GM19099 (cell line): ENCODE measurements around the gene CCDC194.

Experiments used
- POLR2A ChIP-seq: IDR thresholded peaks from 3 replicates; pipeline ENCODE4 v1.6.1; 2011; ENCODE audit warnings: low read depth; ENCODE audit not compliant: insufficient read length; ENCODE audit errors: extremely low read depth

Gene CCDC194

GRCh38 chr19:17358395-17358794, 35.6 kb downstream of the CCDC194 start:
- no peak for TF ChIP-seq POLR2A

DNA sequence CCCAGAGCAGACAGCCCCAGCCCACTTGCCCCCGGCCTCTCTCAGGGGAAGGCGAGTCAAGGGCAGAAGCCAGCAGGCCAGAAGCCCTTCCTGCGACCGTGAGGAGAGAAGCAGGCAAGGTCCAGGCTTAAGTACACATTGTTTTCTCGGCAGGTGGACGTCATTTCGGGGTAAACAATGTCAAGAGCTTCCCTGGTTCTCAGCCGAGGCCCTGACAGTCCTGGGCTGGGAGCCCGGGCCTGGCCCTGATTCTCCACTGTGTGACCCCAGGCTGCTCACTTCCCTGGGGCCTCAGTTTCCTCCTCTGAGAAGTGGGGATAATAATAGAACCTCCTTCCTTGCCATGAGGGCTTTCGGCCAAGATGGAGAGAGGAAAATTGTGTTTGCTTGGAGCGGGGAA, 36.3 kb downstream of the CCDC194 start:
- TF ChIP-seq POLR2A = no peak

DNA sequence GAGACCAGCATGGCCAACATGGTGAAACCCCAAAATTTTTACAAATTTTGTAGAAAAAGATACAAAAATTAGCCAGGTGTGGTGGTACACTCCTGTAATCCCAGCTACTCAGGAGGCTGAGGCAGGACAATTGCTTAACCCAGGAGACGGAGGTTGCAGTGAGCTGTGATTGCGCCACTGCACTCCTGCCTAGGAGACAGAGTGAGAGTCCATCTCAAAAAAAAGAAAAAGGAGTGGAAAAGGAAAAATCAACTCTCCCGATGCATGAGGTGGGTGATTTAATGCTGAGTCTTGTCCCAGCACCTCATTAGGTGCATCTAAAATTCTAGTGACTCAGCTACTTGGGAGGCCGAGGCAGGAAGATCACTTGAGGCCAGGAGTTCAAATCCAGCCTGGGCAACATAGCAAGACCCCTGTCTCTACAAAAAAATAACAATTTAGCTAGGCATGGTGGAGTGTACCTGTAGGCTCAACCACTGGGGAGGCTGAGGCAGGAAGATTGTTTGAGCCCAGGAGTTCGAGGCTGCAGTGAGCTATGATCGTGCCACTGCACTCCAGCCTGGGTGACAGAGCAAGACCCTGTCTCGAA, 36.8 kb downstream of the CCDC194 start:
- TF ChIP-seq POLR2A = no peak

GRCh38 chr19:17353386-17353785, 40.6 kb downstream of the CCDC194 start:
- no peak for TF ChIP-seq POLR2A

DNA sequence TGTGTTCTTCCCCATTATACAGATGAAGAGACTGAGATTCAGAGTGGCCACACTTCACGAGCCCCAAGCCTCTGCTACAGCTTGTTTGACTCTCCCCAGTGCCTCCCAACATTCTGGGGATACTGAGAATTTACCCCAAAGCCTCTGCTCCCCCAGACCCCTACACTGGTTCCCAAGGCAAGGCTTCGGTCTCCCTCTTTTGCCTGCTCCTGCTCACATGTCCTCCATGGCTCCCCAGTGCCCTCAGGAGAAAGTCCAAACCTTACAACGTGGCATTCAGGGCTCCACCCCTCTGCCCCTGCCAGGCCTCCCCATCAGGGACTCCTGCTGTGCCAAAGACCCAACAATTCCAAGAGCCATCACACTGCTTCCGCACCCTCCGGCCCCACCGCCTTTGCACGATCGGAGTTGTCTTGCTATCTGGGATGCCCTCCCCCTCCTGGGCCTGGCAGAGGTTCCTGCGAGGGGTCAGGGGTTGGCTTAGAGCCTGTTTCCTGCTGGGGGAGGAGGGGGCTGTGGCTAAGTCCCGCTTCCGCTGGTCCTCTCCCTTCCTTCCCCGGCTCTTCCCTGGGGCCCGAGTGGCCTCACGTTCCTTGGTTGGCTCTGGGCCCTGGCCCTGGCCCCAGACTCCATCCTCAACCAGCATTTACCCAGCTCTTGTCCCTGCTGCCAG, 41.3 kb downstream of the CCDC194 start:
- no peak for TF ChIP-seq POLR2A

DNA sequence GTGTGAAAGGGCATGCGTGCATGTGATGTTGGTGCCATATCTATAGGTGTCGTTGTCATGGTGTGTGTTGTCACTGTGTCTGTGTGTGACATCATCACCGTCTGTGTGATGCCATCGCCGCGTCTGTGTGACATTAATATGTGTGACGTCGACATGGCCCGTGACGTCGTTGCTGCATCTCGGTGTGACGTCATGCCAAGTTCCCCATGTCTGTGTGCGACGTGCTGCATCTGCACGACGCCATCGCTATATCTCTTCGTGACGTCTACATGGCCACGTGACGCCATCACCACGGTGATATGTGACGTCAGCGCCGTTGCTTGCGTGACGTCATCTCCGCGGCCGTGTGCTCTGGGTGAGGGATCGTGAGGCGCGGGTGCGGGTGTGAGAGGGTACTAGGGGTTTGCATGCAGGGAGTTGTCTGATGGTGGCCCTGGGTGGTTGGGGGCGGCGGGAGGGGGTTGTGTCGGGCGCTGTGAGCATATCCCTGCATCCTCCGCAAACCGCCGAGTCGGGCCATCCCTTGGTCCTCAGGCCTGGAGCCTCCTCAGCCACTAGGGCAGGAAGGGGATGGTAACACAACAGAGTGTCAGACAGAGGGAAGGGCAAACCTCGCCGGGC, 42.1 kb downstream of the CCDC194 start:
- no peak for TF ChIP-seq POLR2A

GRCh38 chr19:17348700-17349099, 45.3 kb downstream of the CCDC194 start:
- no peak for TF ChIP-seq POLR2A

DNA sequence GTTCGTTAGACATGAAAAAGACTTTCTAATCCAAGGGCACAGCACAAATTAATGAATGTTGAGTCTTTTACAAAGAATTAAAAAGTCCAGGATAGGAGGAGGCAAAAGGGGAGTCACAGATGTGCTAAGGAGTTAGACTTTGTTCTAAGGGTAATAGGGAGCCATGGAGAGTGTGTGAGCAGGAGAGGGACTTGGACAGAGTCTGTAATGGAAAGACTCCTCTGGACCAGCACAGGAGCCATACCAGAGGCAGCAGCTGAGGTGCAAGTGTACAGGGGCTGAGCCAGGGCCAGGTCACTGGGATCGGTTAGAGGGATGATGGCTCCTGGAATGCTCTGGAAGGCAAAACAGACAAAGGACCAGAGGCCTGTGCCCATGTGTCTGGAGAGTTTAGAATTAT, 46.1 kb downstream of the CCDC194 start:
- no peak for TF ChIP-seq POLR2A

DNA sequence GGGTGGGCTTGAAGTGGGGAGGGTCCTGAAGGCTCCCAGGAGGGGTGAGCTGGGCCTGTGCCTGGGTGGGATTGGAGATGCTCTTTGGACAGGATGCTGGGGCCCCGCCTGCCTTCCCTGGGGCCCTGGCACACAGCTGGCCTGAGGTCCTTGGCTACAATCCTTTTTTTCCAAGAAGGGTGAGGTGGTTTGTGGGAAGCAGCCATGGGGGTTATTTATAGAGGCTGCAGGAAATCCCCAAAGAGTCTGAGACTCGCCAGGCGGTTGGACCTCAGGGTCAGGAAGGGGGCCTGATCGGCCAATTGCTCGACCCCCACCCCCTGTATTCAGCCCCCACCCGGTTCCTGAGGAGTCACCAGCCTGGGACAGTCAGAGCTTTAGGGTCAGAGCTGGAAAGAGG, 46.6 kb downstream of the CCDC194 start:
- TF ChIP-seq POLR2A = no peak

- no peak for TF ChIP-seq POLR2A
Observed at GRCh38 chr19:17346109-17346671, 47.8 kb downstream of the CCDC194 start.

- TF ChIP-seq POLR2A = no peak
Observed at GRCh38 chr19:17341845-17342244, 52.2 kb downstream of the CCDC194 start.

DNA sequence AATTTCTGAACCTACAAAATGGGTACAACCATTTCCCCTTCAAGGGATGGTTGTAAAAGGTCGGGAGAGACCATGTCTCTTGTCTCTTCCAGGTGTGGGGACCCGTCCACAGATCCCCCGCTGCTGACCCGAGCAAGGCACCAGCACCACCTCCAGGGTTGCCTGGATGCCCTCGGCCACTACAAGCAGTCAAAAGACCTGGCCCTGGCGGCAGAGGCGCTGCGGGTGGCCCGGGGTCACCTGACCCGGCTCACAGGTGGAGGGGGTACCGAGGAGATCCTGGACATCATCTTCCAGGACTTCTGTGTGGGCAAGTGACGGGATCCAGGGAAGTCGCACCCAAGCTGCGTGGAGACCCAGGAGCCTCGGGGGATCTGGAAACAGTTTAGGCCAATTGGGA, 52.6 kb downstream of the CCDC194 start:
- no peak for TF ChIP-seq POLR2A

DNA sequence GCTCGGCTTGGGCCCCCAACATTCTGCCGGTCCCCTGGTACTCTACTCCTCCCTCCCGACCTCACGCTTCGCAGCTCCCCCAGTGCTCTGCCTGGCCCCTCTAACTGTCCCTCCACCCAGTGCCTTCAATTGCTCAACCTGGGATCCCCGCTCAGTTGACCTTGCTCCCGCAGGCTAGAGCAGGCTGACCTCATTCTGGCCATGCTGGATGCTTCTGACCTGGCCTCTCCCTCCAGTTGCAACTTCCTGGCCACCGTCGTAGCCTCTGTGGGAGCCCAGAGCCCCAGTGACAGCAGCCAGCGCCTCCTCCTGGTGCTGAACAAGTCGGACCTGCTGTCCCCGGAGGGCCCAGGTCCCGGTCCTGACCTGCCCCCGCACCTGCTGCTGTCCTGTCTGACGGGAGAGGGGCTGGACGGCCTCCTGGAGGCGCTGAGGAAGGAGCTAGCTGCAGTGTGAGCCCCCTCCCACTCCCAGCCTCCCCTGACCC, 53.1 kb downstream of the CCDC194 start:
- TF ChIP-seq POLR2A = no peak
